GM18951 (cell line): ENCODE results near the gene ZNF81.
"Not testable (repeated sequence)": the region's sequence is repeated elsewhere in the genome, so short reads cannot be mapped to it uniquely, and the experiment has no call there.

Experiments
- POLR2A ChIP-seq: IDR thresholded peaks from 4 replicates; pipeline ENCODE4 v1.6.1; 2011; ENCODE audit warnings: mild to moderate bottlenecking; ENCODE audit not compliant: insufficient read length, insufficient read depth; ENCODE audit errors: extremely low read depth
- in situ Hi-C: fragments of 300-500 bp; cut with MboI; formaldehyde crosslinking; loops from one replicate; pipeline ENCODE4 v1.12.0; 2022; ENCODE audit warnings: low sequenced_read_pairs, mixed read lengths, inconsistent platforms; ENCODE audit not compliant: unreplicated experiment

The ZNF81 gene

GRCh38 chrX:47915886-47916493, 79.3 kb downstream of the ZNF81 start:
- TF ChIP-seq POLR2A = no peak
- in situ Hi-C loops = no loop called here

GRCh38 chrX:47918274-47918673, 81.6 kb downstream of the ZNF81 start:
- TF ChIP-seq POLR2A = no peak
- in situ Hi-C loops = no loop called here

DNA sequence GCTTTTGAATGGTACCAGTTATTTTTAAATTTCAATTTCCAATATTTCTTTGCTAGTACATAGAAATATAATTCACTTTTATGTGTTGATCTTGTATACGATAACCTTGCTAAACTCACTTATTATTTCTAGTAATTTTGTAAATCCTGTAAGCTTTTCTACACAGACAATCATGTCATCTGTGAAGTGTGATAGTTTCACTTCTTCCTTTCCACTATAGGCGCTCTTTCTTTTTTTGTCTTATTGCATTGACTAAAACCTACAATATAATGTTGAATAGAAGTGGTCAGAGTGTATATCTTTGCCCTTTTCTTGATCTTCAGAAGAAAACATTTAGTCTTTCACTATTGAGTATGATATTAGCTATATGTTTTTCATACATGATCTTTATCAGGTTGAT, 90.5 kb downstream of the ZNF81 start:
- TF ChIP-seq POLR2A = no peak
- in situ Hi-C loops = no loop called here

GRCh38 chrX:47931970-47932369, 95.3 kb downstream of the ZNF81 start:
- in situ Hi-C loops = not testable (repeated sequence)

GRCh38 chrX:47933946-47934345, 97.2 kb downstream of the ZNF81 start:
- in situ Hi-C loops = no loop called here
- no peak for TF ChIP-seq POLR2A

DNA sequence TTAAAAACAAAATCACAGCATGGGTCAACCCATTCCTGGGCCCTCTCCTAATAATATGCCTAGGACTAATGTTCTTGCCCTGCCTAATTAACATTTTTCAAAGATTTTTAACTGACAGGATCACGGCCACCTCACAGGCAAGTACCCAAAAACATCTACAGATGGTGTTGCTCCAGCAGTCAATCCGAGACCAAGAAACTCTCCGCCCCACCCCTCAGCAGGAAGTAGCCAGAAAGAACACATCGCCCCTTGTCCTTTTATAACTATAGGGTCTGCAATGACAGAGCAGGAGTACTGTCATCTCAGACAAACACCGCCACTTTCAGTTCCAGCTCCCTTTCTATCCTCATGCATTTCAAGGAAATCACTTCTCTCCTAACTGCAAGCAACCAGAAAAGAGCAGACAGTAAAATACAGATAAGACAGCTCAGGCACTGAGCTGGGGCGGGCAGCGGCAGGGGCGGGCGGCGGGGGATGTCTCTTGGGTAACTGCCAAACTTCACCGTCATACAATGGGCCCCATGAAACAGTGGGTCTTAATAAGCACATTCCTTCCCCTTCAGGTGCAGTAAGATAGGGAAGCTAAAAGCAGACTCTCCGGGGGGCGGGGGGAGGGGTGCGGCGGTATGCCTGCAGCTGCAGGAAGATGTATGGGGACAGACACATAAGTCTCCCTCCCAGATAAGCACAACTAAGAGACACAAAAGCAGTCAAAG, 99.7 kb downstream of the ZNF81 start:
- in situ Hi-C loops = no loop called here

DNA sequence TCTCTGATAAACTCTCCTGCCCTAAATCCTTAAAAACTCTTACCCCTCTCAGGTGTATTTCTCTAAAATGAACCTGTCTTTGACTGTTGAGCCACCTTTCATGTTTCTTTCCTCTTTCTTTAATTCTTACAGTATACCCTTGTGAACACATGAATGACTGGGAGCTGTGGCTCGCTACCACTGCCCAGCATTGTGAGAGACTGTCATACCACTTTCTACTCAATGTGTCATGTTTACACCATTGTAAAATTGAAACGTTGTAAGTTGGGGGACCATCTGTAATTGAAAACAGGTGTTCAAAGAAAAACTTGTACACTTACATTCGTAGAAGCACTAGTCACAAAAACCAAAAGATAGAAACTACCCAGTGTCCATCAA, 100.2 kb downstream of the ZNF81 start:
- no peak for TF ChIP-seq POLR2A
- in situ Hi-C loops = no loop called here

More for the DNA sequence above, 99.7 kb downstream of the ZNF81 start:
- no peak for TF ChIP-seq POLR2A

- no peak for TF ChIP-seq POLR2A
- in situ Hi-C loops = no loop called here
Observed at GRCh38 chrX:47940448-47940847, 103.7 kb downstream of the ZNF81 start.

DNA sequence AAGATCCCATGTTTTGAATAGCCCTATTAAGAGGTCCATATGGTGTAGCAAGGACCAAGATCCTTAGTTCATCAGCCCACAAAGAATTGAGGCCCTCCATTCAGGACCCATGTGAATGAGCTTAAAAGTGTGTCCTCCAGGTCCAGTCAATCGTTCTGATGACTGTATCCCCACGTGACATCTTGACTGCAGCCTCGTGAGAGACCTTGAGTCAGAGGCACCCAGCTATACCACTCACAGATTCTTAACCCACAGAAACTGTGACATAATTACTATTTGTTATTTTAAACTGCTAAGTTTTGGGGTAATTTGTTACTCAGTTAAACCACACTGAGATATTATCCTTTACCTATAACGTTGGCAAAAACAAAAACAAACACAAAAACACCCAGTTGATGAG, 104.7 kb downstream of the ZNF81 start:
- in situ Hi-C loops = no loop called here

GRCh38 chrX:47955295-47955694, 118.6 kb downstream of the ZNF81 start:
- in situ Hi-C loops = not testable (repeated sequence)

More for the DNA sequence above, 104.7 kb downstream of the ZNF81 start:
- TF ChIP-seq POLR2A = no peak

- in situ Hi-C loops = no loop called here
- TF ChIP-seq POLR2A = no peak
Observed at GRCh38 chrX:47956016-47956415, 119.3 kb downstream of the ZNF81 start.

DNA sequence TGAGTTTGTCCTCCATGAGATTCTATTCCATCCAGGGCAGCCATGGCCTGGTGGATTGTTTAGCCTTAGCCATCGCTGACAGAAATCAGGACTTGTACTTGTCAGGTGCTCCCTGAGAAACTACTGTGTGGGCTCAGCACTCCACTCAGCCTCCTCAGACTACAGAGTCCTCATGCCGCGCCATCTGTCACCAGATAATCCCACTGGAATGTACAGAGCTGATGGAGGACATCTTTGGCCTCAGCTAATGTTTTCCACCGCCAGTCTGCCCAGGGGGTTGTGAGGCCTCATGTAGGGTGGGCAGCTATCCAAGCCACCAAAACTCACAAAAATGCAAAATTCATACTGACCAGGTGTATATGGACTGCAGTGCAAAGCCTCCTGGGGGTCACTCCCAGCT, 121.5 kb downstream of the ZNF81 start:
- in situ Hi-C loops = not testable (repeated sequence)

DNA sequence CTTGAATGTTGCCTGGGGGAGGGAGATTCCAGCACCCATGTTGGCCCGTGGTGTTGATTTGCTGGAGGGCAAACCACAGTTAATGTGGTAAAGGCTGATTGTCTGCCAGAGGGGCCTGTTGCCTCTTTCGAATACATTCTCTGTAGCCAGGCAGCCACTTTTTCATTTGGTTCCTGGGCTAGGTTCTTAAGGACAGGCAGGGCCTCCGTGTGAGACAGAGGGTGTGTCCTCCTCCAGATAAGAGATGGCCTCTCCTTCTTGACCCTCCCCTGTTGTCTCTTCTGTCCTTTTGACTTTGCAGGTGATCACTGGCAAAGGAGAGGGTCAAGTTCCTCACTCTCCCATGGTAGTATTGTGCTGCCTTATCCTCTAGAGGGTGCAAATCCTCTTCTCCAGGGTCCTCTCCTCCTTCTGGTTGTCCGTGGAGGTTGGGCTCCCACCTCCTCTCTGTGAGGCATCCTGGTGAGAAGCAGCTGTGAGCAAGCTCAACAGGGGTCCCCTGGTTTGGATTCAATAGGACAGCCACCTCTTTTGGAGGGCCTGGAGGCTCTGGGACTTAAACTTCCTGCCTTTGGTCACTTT, 122.2 kb downstream of the ZNF81 start:
- TF ChIP-seq POLR2A = no peak
- in situ Hi-C loops = no loop called here

DNA sequence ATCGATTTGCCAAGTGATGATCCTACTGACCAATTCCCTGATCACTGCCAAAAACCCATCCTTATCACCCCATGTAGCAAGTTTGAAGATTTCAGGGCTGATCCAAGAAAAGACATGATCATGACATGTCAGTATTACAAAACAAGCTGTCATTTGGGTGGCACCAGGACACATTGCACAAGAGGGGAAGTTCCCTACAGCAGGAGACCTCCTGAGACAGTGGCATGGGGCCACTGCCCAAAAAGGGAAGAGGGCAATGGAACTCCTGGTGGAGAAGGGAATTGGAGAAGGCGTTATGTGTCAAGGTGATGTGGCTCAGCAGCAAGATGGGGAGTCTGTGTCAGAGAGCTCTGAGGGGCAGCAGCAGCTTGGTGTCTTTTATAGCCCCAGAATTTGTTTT, 123.7 kb downstream of the ZNF81 start:
- no peak for TF ChIP-seq POLR2A
- in situ Hi-C loops = no loop called here

- in situ Hi-C loops = not testable (repeated sequence)
Observed at GRCh38 chrX:47961830-47962229, 125.1 kb downstream of the ZNF81 start.

- in situ Hi-C loops = not testable (repeated sequence)
Observed at GRCh38 chrX:47965526-47965925, 128.8 kb downstream of the ZNF81 start.
